Hepatocyte (in vitro differentiated cells): Measurements from ENCODE around the gene ADAMTS12.

Experiments used
- EZH2 ChIP-seq: fragments of 200-600 bp; sonication (generic); IDR thresholded peaks from 2 replicates; pipeline ENCODE4 v1.6.1; 2016; ENCODE audit warnings: antibody characterized with exemption, mild to moderate bottlenecking, borderline replicate concordance
- EZH2phosphoT487 ChIP-seq: fragments of 200-600 bp; sonication (generic); IDR thresholded peaks from one replicate; pipeline ENCODE4 v1.6.1; 2018; ENCODE audit warnings: antibody characterized with exemption, mild to moderate bottlenecking, low read depth, moderate library complexity; ENCODE audit not compliant: unreplicated experiment, severe bottlenecking
- TF ChIP-seq, protein P1 (sequence below): fragments of 200-600 bp; sonication (generic); IDR thresholded peaks from 2 replicates; pipeline ENCODE4 v1.5.1; 2016; ENCODE audit warnings: antibody characterized with exemption, mild to moderate bottlenecking; ENCODE audit not compliant: poor library complexity

DNA sequence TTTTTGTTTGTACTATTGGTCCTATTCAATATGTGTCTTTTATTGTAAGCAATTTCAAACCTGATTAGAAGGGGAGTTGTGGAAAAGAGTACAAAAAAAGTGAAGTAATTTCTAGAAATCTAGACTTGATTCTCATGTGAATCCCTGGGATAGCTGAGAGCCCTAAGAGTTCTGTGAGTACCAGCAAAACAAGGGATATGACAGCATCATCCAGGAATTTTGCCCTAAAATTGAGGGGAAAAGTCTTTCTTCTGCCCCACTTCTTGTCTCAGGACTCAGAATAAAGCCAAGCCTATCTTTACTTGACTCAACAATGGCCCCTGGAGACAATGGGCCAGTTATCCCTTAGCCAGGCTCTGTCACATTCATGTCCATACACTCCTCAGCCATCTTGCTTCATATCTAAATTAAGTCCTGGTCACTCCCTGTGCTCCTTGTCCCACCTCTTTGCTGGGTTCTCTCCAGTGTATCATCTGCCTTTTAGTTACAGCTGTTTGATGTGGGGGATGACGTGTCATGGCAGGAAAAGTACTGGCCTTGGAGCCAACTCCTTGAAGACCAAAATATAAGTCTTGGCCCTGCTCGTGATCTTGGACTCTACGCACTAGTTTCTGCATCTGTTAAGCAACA lies 81.2 kb downstream of the ADAMTS12 start:
- TF ChIP-seq, protein P1, sequence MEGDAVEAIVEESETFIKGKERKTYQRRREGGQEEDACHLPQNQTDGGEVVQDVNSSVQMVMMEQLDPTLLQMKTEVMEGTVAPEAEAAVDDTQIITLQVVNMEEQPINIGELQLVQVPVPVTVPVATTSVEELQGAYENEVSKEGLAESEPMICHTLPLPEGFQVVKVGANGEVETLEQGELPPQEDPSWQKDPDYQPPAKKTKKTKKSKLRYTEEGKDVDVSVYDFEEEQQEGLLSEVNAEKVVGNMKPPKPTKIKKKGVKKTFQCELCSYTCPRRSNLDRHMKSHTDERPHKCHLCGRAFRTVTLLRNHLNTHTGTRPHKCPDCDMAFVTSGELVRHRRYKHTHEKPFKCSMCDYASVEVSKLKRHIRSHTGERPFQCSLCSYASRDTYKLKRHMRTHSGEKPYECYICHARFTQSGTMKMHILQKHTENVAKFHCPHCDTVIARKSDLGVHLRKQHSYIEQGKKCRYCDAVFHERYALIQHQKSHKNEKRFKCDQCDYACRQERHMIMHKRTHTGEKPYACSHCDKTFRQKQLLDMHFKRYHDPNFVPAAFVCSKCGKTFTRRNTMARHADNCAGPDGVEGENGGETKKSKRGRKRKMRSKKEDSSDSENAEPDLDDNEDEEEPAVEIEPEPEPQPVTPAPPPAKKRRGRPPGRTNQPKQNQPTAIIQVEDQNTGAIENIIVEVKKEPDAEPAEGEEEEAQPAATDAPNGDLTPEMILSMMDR = no peak
- no peak for TF ChIP-seq EZH2
- no peak for TF ChIP-seq EZH2phosphoT487
